Ishikawa (cell line): ENCODE measurements around the gene LCN2.

Experiments used
- CEBPB ChIP-seq: IDR thresholded peaks from 2 replicates; pipeline ENCODE4 v1.6.1; 2012
- CREB1 ChIP-seq: IDR thresholded peaks from 2 replicates; pipeline ENCODE4 v1.6.1; 2012; ENCODE audit warnings: low read depth
- EGR1 ChIP-seq: IDR thresholded peaks from 2 replicates; pipeline ENCODE4 v1.6.1; 2012
- EP300 ChIP-seq: IDR thresholded peaks from 2 replicates; pipeline ENCODE4 v1.6.1; 2012; ENCODE audit warnings: borderline replicate concordance
- NFIC ChIP-seq: IDR thresholded peaks from 2 replicates; pipeline ENCODE4 v1.6.1; 2012
- RAD21 ChIP-seq: IDR thresholded peaks from 2 replicates; pipeline ENCODE4 v1.6.1; 2012; ENCODE audit warnings: low read depth
- TF ChIP-seq, protein P1 (sequence below): IDR thresholded peaks from 2 replicates; pipeline ENCODE4 v1.6.1; 2012
- TF ChIP-seq, protein P2 (sequence below): IDR thresholded peaks from 2 replicates; pipeline ENCODE4 v1.6.1; 2012; ENCODE audit warnings: low read depth, mild to moderate bottlenecking

DNA sequence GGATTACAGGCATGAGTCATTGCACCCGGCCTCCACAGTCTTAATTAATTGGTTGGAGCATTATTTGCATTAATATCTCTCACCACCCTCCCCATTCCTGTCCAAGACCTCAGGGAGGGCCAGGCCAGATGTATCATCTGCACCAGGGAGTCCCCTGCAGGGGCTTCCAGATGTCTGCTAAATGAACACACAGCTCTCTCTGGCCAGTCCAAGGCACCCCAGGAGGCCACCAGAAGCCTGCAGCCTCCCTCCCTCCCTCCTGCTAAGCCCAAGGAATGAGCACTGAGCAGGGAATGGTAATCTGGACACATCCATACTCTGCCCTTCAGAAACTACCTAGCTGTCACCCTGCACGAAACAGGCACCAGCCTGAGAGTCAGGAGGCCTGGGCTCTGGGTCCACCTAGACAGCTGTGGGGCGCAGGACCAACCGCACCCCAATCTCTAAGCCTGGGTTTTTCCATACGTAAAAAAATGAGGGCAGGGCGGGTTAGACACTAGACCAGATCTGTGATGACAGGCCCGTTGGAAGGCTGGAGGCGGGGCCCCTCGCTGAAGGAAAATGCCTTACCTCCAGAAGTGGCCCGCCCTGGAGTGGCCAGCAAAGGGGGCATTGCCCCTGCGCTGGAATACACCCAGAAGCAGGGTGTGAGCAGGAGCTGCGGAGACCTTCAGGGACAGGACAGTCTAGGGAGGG is 33.8 kb downstream of the LCN2 start:
- TF ChIP-seq, protein P1, sequence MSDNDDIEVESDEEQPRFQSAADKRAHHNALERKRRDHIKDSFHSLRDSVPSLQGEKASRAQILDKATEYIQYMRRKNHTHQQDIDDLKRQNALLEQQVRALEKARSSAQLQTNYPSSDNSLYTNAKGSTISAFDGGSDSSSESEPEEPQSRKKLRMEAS, result no peak
- TF ChIP-seq NFIC, result no peak
- no peak for TF ChIP-seq EP300
- no peak for TF ChIP-seq CEBPB
- TF ChIP-seq CREB1, result no peak
- TF ChIP-seq, protein P2, sequence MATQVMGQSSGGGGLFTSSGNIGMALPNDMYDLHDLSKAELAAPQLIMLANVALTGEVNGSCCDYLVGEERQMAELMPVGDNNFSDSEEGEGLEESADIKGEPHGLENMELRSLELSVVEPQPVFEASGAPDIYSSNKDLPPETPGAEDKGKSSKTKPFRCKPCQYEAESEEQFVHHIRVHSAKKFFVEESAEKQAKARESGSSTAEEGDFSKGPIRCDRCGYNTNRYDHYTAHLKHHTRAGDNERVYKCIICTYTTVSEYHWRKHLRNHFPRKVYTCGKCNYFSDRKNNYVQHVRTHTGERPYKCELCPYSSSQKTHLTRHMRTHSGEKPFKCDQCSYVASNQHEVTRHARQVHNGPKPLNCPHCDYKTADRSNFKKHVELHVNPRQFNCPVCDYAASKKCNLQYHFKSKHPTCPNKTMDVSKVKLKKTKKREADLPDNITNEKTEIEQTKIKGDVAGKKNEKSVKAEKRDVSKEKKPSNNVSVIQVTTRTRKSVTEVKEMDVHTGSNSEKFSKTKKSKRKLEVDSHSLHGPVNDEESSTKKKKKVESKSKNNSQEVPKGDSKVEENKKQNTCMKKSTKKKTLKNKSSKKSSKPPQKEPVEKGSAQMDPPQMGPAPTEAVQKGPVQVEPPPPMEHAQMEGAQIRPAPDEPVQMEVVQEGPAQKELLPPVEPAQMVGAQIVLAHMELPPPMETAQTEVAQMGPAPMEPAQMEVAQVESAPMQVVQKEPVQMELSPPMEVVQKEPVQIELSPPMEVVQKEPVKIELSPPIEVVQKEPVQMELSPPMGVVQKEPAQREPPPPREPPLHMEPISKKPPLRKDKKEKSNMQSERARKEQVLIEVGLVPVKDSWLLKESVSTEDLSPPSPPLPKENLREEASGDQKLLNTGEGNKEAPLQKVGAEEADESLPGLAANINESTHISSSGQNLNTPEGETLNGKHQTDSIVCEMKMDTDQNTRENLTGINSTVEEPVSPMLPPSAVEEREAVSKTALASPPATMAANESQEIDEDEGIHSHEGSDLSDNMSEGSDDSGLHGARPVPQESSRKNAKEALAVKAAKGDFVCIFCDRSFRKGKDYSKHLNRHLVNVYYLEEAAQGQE, result no peak
- TF ChIP-seq EGR1, result no peak
- no peak for TF ChIP-seq RAD21
